CD14-positive monocyte (primary cell): ENCODE data around the gene TMPRSS11F. TPM values are rescaled to one million over a fixed set of nuclear protein-coding genes. Genes with fewer than 3 reads are reported as not detected.
"Not testable (repeated sequence)": the region's sequence is repeated elsewhere in the genome, so short reads cannot be mapped to it uniquely, and the experiment has no call there.

Experiments used
- DNase-seq, 3 donors: peaks; one replicate each; pipeline ENCODE4 v3.0.0-alpha.2; 2011 to 2022
- H2AFZ ChIP-seq: 2 replicates; pipeline ENCODE4 v1.6.0; 2012; ENCODE audit warnings: mild to moderate bottlenecking, low read depth, low read length, inconsistent platforms; ENCODE audit not compliant: insufficient read depth, poor library complexity, severe bottlenecking
- H3K27ac ChIP-seq, 2 donors: 1 replicate in 1 of 2; 2 replicates in 1 of 2; pipeline ENCODE4 v1.5.1; 2012 to 2013; ENCODE audit warnings: low read length in 2 of 2, control low read depth in 1 of 2, inconsistent platforms in 1 of 2, low read depth in 1 of 2, mild to moderate bottlenecking in 1 of 2
- H3K27me3 ChIP-seq, 2 donors: one replicate each; pipeline versions ENCODE4 v1.6.0 to v1.6.1; 2011 to 2013; ENCODE audit warnings: low read length in 2 of 2; ENCODE audit not compliant: control insufficient read depth in 2 of 2, insufficient read depth in 2 of 2
- H3K36me3 ChIP-seq, 2 donors: replicated peaks in 1 of 2; 1 replicate in 1 of 2; 2 replicates in 1 of 2; pipeline versions ENCODE4 v1.5.1 to v1.6.1; 2012 to 2013; ENCODE audit warnings: low read length in 2 of 2, control low read depth in 1 of 2, inconsistent platforms in 1 of 2, mild to moderate bottlenecking in 1 of 2; ENCODE audit not compliant: insufficient read depth in 2 of 2, control insufficient read depth in 1 of 2
- H3K4me1 ChIP-seq, 2 donors: 1 replicate in 1 of 2; 2 replicates in 1 of 2; pipeline versions ENCODE4 v1.5.1 to v1.6.1; 2012 to 2013; ENCODE audit warnings: low read length in 2 of 2, control low read depth in 1 of 2, inconsistent platforms in 1 of 2, mild to moderate bottlenecking in 1 of 2, moderate library complexity in 1 of 2; ENCODE audit not compliant: insufficient read depth in 2 of 2, control insufficient read depth in 1 of 2
- H3K4me2 ChIP-seq: replicated peaks from 2 replicates; pipeline ENCODE3; 2012; ENCODE audit warnings: low read length, moderate library complexity, mild to moderate bottlenecking; ENCODE audit not compliant: poor library complexity, severe bottlenecking; ENCODE audit errors: extremely low read depth
- H3K4me3 ChIP-seq, 3 experiments: fragments of 200-600 bp in 1 of 3; sonication (generic) in 1 of 3; replicated peaks in 1 of 3; 1 replicate in 2 of 3; 2 replicates in 1 of 3; pipeline ENCODE4 v1.5.1; 2011 to 2013; ENCODE audit warnings: low read length in 3 of 3, mild to moderate bottlenecking in 3 of 3, control low read depth in 2 of 3, low read depth in 2 of 3, inconsistent platforms in 1 of 3, moderate library complexity in 1 of 3
- H3K79me2 ChIP-seq: 2 replicates; pipeline ENCODE4 v1.6.0; 2012; ENCODE audit warnings: mild to moderate bottlenecking, control low read depth, inconsistent platforms, low read length, moderate library complexity; ENCODE audit not compliant: insufficient read depth
- H3K9ac ChIP-seq: 2 replicates; pipeline ENCODE4 v1.6.0; 2017; ENCODE audit warnings: low read length, mild to moderate bottlenecking; ENCODE audit not compliant: insufficient read depth, poor library complexity, severe bottlenecking
- H3K9me3 ChIP-seq, 2 donors: replicated peaks in 1 of 2; 1 replicate in 1 of 2; 2 replicates in 1 of 2; pipeline versions ENCODE4 v1.5.1 to v1.6.1; 2012 to 2013; ENCODE audit warnings: low read length in 2 of 2, control low read depth in 1 of 2; ENCODE audit not compliant: control insufficient read depth in 1 of 2, insufficient read depth in 1 of 2
- H4K20me1 ChIP-seq: 2 replicates; pipeline ENCODE4 v1.6.0; 2012; ENCODE audit warnings: mild to moderate bottlenecking, low read length, control low read depth, moderate library complexity; ENCODE audit not compliant: insufficient read depth
- H3K27ac Mint-ChIP-seq, 7 donors: one replicate each; pipeline ENCODE4 v1.8.0; 2020; ENCODE audit warnings: mild to moderate bottlenecking in 7 of 7, mixed read lengths in 7 of 7, moderate library complexity in 6 of 7, inconsistent platforms in 2 of 7
- H3K27me3 Mint-ChIP-seq, 3 donors: one replicate each; pipeline ENCODE4 v1.8.0; 2021 to 2022; ENCODE audit warnings: low read depth in 3 of 3, mild to moderate bottlenecking in 3 of 3, mixed read lengths in 3 of 3, moderate library complexity in 3 of 3, inconsistent platforms in 1 of 3
- H3K36me3 Mint-ChIP-seq, 2 donors: one replicate each; pipeline ENCODE4 v1.8.0; 2020; ENCODE audit warnings: mixed read lengths in 2 of 2, inconsistent platforms in 1 of 2, mild to moderate bottlenecking in 1 of 2
- H3K4me1 Mint-ChIP-seq: one replicate; pipeline ENCODE4 v1.8.0; 2020; ENCODE audit warnings: mild to moderate bottlenecking, mixed read lengths
- H3K4me3 Mint-ChIP-seq, 2 donors: one replicate each; pipeline ENCODE4 v1.8.0; 2020; ENCODE audit warnings: mild to moderate bottlenecking in 2 of 2, mixed read lengths in 2 of 2, moderate library complexity in 1 of 2
- H3K9me3 Mint-ChIP-seq, 7 donors: one replicate each; pipeline ENCODE4 v1.8.0; 2020 to 2022; ENCODE audit warnings: mixed read lengths in 7 of 7, mild to moderate bottlenecking in 6 of 7, moderate library complexity in 6 of 7, inconsistent platforms in 2 of 7
- WGBS: methylation state at CpG from one replicate; pipeline ENCODE4 v1.1.5; 2013; ENCODE audit warnings: missing lambda C conversion rate; ENCODE audit not compliant: insufficient coverage; 5-methylcytosine and 5-hydroxymethylcytosine counted together
- intact Hi-C, 2 donors: fragments of 100-400 bp; cut with micrococcal nuclease; formaldehyde crosslinking; loops; one replicate each; pipeline versions ENCODE4 v1.15.0 to v1.15.1; 2023
- polyA plus RNA-seq, 3 donors: library from polyadenylated mRNA; depleted of rRNA in 1 of 3; unstranded in 2 of 3; stranded (reverse) in 1 of 3; fragments of 300-500 nt in 2 of 3; fragments of >200 nt in 1 of 3; fragmentation: Illumina TruSeq in 2 of 3; gene quantifications; 1 replicate in 2 of 3; 2 replicates in 1 of 3; pipeline ENCODE4 v1.2.3, GENCODE V29; 2012 to 2021
- TF ChIP-seq, protein P1 (sequence below): fragments of 200-600 bp; IDR thresholded peaks from one replicate; pipeline ENCODE4 v1.8.0; 2022; ENCODE audit warnings: antibody characterized with exemption, mild to moderate bottlenecking

TMPRSS11F gene
- polyA plus RNA-seq, 3 donors: not detected

DNA sequence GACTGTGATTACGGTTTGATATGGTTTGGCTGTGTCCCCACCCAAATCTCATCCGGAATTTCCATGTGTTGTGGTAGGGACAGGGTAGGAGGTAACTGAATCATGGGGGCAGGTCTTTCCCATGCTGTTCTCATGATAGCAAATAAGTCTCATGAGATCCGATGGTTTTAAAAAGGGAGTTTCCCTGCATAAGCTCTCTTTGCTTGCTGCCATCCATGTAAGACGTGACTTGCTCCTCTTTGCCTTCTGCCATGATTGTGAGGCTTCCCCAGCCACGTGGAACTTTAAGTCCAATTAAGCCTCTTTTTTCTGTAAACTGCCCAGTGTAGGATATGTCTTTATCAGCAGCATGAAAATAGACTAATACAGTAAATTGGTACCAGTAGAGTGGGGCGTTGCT, 42.5 kb upstream of the TMPRSS11F start:
- H3K4me1 ChIP-seq, H3K79me2 ChIP-seq, H3K27me3 Mint-ChIP-seq, H3K4me2 ChIP-seq, H3K4me3 Mint-ChIP-seq, H3K9me3 Mint-ChIP-seq, H3K9me3 ChIP-seq, H3K36me3 ChIP-seq, H3K4me3 ChIP-seq, H3K27ac ChIP-seq, H3K27me3 ChIP-seq, H3K9ac ChIP-seq, H3K4me1 Mint-ChIP-seq, H3K36me3 Mint-ChIP-seq, H4K20me1 ChIP-seq, H2AFZ ChIP-seq, DNase-seq: not testable (repeated sequence)
- 96% methylated on average over 4 of the region's 6 CpGs for WGBS
- intact Hi-C loops: loop anchor here (10.0 kb wide), 2 partner anchors 297 to 427 kb away; no protein-coding TSS in a partner anchor
- H3K27ac Mint-ChIP-seq: peak overlapping the region in 1 of 7 donors; percentile 46

DNA sequence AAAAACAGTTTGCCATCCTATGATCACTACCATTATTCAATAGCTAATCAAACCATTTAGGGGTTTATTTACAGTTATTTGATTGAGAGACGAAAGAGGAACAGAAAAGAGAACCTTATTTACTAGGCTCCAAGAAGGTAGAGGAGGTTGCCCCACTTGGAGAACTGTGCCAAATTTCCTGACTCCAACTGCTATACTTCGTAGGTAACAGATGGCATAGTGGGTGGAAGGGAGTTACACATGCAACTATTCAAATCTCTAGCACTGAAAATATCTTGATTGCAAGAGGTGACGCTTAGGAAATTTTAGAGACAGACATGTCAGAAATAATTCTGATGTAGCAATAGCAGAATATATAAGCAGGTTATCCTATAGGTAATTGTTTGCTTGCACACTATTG, 38.0 kb upstream of the TMPRSS11F start:
- Histone ChIP-seq H3K36me3 (no peaks in the 10 kb centered on the region), H3K79me2 (no peaks in the 10 kb centered on the region), H3K4me3 (no peak overlapping the region), H3K9me3 (no peaks in the 10 kb centered on the region), H2AFZ (no peak overlapping the region), H3K27me3 (no peaks in the 10 kb centered on the region), H4K20me1 (no peaks in the 10 kb centered on the region), H3K4me2 (no peak overlapping the region), H3K27ac (no peak overlapping the region), H3K4me1 (no peaks in the 10 kb centered on the region), H3K9ac (no peak overlapping the region)
- Mint-ChIP-seq H3K4me3 (no peak overlapping the region), H3K4me1 (no peaks in the 10 kb centered on the region), H3K27ac (no peak overlapping the region), H3K9me3 (peaks cover 0 to 3% (median 0%) of the 10 kb centered on the region in 7 donors), H3K36me3 (no peaks in the 10 kb centered on the region), H3K27me3 (peaks cover 0 to 5% (median 2%) of the 10 kb centered on the region in 3 donors)
- intact Hi-C loops: no loop called here
- TF ChIP-seq, protein P1, sequence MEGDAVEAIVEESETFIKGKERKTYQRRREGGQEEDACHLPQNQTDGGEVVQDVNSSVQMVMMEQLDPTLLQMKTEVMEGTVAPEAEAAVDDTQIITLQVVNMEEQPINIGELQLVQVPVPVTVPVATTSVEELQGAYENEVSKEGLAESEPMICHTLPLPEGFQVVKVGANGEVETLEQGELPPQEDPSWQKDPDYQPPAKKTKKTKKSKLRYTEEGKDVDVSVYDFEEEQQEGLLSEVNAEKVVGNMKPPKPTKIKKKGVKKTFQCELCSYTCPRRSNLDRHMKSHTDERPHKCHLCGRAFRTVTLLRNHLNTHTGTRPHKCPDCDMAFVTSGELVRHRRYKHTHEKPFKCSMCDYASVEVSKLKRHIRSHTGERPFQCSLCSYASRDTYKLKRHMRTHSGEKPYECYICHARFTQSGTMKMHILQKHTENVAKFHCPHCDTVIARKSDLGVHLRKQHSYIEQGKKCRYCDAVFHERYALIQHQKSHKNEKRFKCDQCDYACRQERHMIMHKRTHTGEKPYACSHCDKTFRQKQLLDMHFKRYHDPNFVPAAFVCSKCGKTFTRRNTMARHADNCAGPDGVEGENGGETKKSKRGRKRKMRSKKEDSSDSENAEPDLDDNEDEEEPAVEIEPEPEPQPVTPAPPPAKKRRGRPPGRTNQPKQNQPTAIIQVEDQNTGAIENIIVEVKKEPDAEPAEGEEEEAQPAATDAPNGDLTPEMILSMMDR: no peak
- WGBS: no CpG with 5 or more reads among the region's 3 CpGs
- DNase-seq: no peak
